DMS 273 (cell line): ENCODE results near the gene HIBADH.
"Not testable (repeated sequence)": the region's sequence is repeated elsewhere in the genome, so short reads cannot be mapped to it uniquely, and the experiment has no call there.

ENCODE experiments used
- DNase-seq: peaks from one replicate; lab custom pipeline; 2025; ENCODE audit not compliant: unreplicated experiment; lab: John Stamatoyannopoulos, UW

Gene HIBADH

GRCh38 chr7:27639048-27639447 lies 23.6 kb downstream of the HIBADH start:
- DNase-seq, result not testable (repeated sequence)

- peak; percentile 82 for DNase-seq
Measured at GRCh38 chr7:27636326-27637006, 26.2 kb downstream of the HIBADH start.

- DNase-seq, result no peak
Measured at GRCh38 chr7:27635728-27636127, 27.0 kb downstream of the HIBADH start.

- peak; percentile 14 for DNase-seq
Measured at GRCh38 chr7:27634671-27635493, 27.8 kb downstream of the HIBADH start.

- DNase-seq, result no peak
Measured at GRCh38 chr7:27633062-27633461, 29.6 kb downstream of the HIBADH start.

GRCh38 chr7:27631391-27631790 lies 31.3 kb downstream of the HIBADH start:
- DNase-seq, result no peak

- DNase-seq, result no peak
Measured at GRCh38 chr7:27627146-27627545, 35.5 kb downstream of the HIBADH start.

GRCh38 chr7:27619492-27619891 lies 43.2 kb downstream of the HIBADH start:
- peak; percentile 35 for DNase-seq

GRCh38 chr7:27617651-27618381 lies 44.9 kb downstream of the HIBADH start:
- no peak for DNase-seq

- no peak for DNase-seq
Measured at GRCh38 chr7:27616914-27617548, 45.7 kb downstream of the HIBADH start.

GRCh38 chr7:27616186-27616491 lies 46.5 kb downstream of the HIBADH start:
- no peak for DNase-seq

- no peak for DNase-seq
Measured at GRCh38 chr7:27615420-27616185, 47.1 kb downstream of the HIBADH start.

- DNase-seq, result no peak
Measured at GRCh38 chr7:27614095-27614494, 48.6 kb downstream of the HIBADH start.

GRCh38 chr7:27611059-27611458 lies 51.6 kb downstream of the HIBADH start:
- no peak for DNase-seq

GRCh38 chr7:27608776-27609495 lies 53.7 kb downstream of the HIBADH start:
- DNase-seq, result peak; percentile 41

- DNase-seq, result no peak
Measured at GRCh38 chr7:27607210-27607606, 55.5 kb downstream of the HIBADH start.

GRCh38 chr7:27606270-27607209 lies 56.1 kb downstream of the HIBADH start:
- peak; percentile 36 for DNase-seq

- peak; percentile 62 for DNase-seq
Measured at GRCh38 chr7:27605689-27606269, 56.9 kb downstream of the HIBADH start.

GRCh38 chr7:27605283-27605682 lies 57.4 kb downstream of the HIBADH start:
- DNase-seq, result no peak
